Activated CD4-positive, alpha-beta T cell treated with anti-CD3 and anti-CD28 coated beads, Interleukin-2, amount 10 ng/mL, durations not matched to agents 7 days and 5 days (primary cell): Measurements from ENCODE around the gene TBCEL. TPM values are rescaled to one million over a fixed set of nuclear protein-coding genes. Genes with fewer than 3 reads are reported as not detected.

Source experiments
- CTCF ChIA-PET: fragments of 350-600 bp; sonication (Branson Sonifier 250); formaldehyde crosslinking; loops from one replicate; lab custom pipeline; 2021; ENCODE audit warnings: antibody characterized with exemption; lab: Charles Lee
- POLR2A ChIA-PET: fragments of 350-600 bp; sonication (Branson Sonifier 250); formaldehyde crosslinking; loops from one replicate; lab custom pipeline; 2021; ENCODE audit warnings: antibody characterized with exemption; lab: Charles Lee
- DNase-seq: peaks from one replicate; pipeline ENCODE4 v3.0.0-alpha.2; 2020
- H3K27ac Mint-ChIP-seq: one replicate; pipeline ENCODE4 v1.8.0; 2021; ENCODE audit warnings: mild to moderate bottlenecking, moderate library complexity, mixed read lengths
- H3K27me3 Mint-ChIP-seq: one replicate; pipeline ENCODE4 v1.8.0; 2021; ENCODE audit warnings: mixed read lengths
- H3K36me3 Mint-ChIP-seq: one replicate; pipeline ENCODE4 v1.8.0; 2021; ENCODE audit warnings: low read depth, mixed read lengths
- H3K4me1 Mint-ChIP-seq: one replicate; pipeline ENCODE4 v1.8.0; 2021; ENCODE audit warnings: mixed read lengths
- H3K4me3 Mint-ChIP-seq: one replicate; pipeline ENCODE4 v1.8.0; 2021; ENCODE audit warnings: mild to moderate bottlenecking, moderate library complexity, mixed read lengths
- H3K9me3 Mint-ChIP-seq: one replicate; pipeline ENCODE4 v1.8.0; 2021; ENCODE audit warnings: mixed read lengths
- total RNA-seq, 2 experiments: library from RNA; stranded (reverse); gene quantifications; one replicate each; pipeline ENCODE4 v1.2.3, GENCODE V29; 2021

The TBCEL gene
- total RNA-seq, 2 experiments from 2014 or later, result 13.1 to 16.1 TPM

DNA sequence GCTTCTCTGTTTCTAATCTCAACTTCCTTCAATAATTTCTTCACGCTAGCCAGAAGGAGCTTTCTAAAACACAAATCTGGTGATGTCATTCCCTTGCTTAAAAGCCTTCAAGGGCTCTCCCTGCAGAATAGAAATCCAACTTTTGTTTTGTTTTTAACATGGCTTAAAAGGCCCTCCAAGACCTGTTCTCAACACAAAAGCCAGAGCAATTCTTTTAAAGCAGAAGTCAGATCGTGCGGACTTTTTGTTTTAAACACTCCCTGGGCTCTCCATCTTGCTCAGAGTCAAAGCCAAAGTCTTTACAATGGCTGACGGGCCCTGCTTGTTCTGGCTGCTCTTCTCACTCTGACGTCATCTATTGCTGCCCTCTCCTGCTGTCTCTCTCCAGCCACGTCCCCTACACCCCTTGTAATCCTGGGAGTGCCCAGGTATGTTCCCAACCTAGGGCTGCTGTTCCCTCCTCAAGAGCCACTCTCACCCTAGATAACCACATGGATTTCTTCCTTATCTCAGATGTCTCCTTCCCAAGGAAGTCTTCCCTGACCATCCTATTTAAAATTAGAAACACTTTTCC lies 99.7 kb downstream of the TBCEL start:
- CTCF ChIA-PET, result interaction anchor here (1.1 kb wide), 1 partner anchor 13 kb away, joined by 3 read pairs; no protein-coding TSS in a partner anchor
- Mint-ChIP-seq H3K27ac (no peak overlapping the region), H3K36me3 (no peaks in the 10 kb centered on the region), H3K4me3 (no peak overlapping the region), H3K4me1 (no peaks in the 10 kb centered on the region), H3K27me3 (no peaks in the 10 kb centered on the region), H3K9me3 (peaks cover 7% of the 10 kb centered on the region)
- POLR2A ChIA-PET, result no interaction called here
- no peak for DNase-seq

DNA sequence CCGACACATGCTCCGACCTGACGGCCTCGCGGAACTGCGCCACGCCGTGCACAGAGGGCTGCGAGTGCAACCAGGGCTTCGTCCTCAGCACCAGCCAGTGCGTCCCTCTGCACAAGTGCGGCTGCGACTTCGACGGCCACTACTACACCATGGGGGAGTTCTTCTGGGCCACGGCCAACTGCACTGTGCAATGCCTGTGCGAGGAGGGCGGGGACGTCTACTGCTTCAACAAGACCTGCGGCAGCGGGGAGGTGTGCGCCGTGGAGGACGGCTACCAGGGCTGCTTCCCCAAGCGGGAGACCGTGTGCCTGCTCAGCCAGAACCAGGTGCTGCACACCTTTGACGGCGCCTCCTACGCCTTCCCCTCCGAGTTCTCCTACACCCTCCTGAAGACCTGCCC lies 103.9 kb downstream of the TBCEL start:
- CTCF ChIA-PET, result no interaction called here
- no peaks in the 10 kb centered on the region for H3K4me1 Mint-ChIP-seq
- DNase-seq, result no peak
- no peaks in the 10 kb centered on the region for H3K27me3 Mint-ChIP-seq
- H3K27ac Mint-ChIP-seq, result no peak overlapping the region
- H3K36me3 Mint-ChIP-seq, result no peaks in the 10 kb centered on the region
- POLR2A ChIA-PET, result no interaction called here
- no peak overlapping the region for H3K4me3 Mint-ChIP-seq
- peaks cover 2% of the 10 kb centered on the region for H3K9me3 Mint-ChIP-seq

DNA sequence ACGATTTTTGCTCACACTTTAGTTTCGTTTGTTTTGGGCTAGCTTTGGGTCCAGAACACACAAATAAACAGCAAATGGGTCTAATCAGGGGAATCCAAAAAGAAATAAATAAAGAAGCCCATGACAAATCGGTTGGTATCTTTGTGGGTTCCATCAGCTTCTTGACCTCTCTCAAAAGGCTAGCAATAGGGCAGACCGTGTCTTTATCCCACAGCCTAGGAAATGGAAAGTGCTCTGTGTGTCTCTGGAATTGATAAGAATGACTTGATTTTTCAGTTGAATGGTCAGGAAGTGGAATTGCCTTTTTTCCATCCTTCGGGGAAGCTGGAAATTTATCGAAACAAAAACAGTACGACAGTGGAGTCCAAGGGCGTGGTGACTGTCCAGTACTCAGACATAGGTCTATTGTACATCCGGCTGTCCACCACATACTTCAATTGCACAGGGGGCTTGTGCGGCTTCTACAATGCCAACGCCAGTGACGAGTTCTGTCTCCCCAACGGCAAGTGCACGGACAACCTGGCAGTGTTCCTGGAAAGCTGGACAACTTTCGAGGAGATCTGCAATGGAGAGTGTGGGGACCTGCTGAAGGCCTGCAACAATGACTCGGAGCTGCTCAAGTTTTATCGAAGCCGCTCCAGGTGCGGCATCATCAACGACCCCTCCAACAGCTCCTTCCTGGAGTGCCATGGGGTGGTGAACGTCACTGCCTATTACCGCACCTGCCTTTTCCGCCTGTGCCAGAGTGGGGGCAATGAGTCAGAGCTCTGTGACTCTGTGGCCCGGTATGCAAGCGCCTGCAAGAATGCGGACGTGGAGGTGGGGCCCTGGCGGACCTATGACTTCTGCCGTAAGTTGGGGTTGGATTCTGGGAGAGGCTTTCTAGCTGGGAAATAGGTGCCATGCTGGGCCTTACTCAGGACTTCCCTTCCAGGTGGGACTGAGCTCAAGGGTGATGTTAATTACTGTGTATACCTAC lies 105.7 kb downstream of the TBCEL start:
- no peak for DNase-seq
- Mint-ChIP-seq H3K27ac (no peak overlapping the region), H3K36me3 (no peaks in the 10 kb centered on the region), H3K9me3 (no peaks in the 10 kb centered on the region), H3K4me3 (no peak overlapping the region), H3K4me1 (no peaks in the 10 kb centered on the region), H3K27me3 (no peaks in the 10 kb centered on the region)
- POLR2A ChIA-PET, result no interaction called here
- CTCF ChIA-PET, result interaction anchor here (1.1 to 1.8 kb wide), 2 partner anchors 23 to 32 kb away, joined by 3 to 4 read pairs; no protein-coding TSS in a partner anchor

DNA sequence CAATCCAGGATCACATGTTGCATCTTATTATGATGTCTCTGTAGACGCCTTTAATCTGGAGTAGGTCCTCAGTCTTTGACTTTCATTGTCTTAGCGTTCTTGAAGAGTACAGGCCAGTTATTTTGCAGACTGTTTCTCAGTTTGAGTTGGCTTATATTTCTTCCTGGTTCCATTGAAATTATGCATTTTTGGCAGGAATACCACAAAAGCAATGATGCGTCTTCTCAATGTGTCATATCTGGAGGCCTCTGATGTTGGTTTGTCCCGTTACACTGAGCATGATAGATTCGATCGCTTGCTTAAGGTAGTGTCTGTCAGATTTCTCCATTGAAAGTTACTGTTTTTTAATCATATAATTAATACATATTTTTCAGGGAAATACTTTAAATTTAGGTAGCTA lies 107.8 kb downstream of the TBCEL start:
- Mint-ChIP-seq H3K4me3 (no peak overlapping the region), H3K4me1 (no peaks in the 10 kb centered on the region), H3K36me3 (no peaks in the 10 kb centered on the region), H3K9me3 (no peaks in the 10 kb centered on the region), H3K27ac (no peak overlapping the region), H3K27me3 (no peaks in the 10 kb centered on the region)
- CTCF ChIA-PET, result no interaction called here
- no peak for DNase-seq
- POLR2A ChIA-PET, result no interaction called here

DNA sequence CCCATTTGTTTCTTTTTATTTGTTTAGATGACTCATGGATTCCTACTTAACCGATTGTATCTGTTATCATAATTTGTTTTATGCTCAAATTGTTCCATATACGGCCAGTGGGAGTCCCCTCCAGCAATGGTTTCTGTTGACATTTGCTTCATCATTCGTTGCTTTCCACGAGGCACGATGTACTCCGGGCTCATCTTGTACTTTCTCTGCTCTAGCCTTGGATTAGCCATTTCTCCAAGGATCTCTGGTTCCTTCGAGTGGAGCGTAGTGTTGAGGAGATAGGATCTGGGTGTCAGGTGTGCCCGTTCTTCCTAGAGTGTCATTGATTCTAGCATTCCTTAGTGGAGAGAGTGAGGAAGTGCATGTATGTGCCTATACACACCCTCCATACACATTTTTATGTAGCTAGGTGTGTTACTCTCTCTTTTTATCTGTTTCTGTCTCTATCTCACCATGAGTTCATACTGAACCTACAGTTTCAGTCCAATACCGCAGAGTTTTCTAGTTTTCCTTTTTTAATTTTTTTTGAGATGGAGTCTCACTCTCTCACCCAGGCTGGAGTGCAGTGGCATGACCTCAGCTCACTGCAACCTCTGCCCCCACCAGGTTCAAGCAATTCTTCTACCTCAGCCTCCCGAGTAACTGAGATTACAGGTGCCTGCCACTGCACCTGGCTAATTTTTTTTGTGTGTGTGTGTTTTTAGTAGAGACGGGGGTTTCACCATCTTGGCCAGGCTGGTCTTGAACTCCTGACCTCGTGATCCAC lies 108.5 kb downstream of the TBCEL start:
- CTCF ChIA-PET, result no interaction called here
- POLR2A ChIA-PET, result no interaction called here
- no peaks in the 10 kb centered on the region for H3K27me3 Mint-ChIP-seq

DNA sequence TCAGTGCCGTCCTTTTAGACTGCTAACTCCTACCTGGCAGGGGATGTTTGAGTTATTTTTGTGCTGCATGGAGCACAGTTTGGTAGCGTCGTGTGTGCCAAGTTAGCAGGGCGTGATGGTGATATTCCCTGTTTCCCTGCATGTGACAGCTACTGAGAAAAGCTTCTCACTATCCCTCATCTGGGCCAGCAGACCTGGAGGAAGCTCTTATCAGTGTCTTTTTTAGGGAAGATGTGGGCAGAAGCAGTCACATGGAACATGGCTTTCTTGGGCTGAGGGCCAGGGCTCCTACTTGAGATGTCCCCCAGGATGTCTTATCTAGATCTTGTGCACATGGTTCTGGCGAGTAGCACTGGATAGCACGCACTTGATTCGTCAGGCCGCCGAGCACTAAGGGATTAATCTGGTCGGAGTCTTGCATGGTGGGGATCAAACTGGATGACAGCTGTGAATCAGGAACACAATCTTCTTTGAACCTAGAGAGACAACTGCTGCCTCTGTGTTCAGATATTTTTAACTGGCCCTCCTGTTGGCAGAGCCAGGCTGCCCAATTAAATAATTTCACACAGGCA lies 110.9 kb downstream of the TBCEL start:
- Mint-ChIP-seq H3K27me3 (no peaks in the 10 kb centered on the region), H3K4me1 (no peaks in the 10 kb centered on the region), H3K4me3 (no peak overlapping the region), H3K27ac (no peak overlapping the region), H3K9me3 (no peaks in the 10 kb centered on the region), H3K36me3 (no peaks in the 10 kb centered on the region)
- no peak for DNase-seq
- CTCF ChIA-PET, result no interaction called here
- POLR2A ChIA-PET, result no interaction called here

More for the DNA sequence above, 108.5 kb downstream of the TBCEL start:
- Mint-ChIP-seq H3K9me3 (no peaks in the 10 kb centered on the region), H3K27ac (no peak overlapping the region), H3K4me3 (no peak overlapping the region), H3K4me1 (no peaks in the 10 kb centered on the region), H3K36me3 (no peaks in the 10 kb centered on the region)
- no peak for DNase-seq

DNA sequence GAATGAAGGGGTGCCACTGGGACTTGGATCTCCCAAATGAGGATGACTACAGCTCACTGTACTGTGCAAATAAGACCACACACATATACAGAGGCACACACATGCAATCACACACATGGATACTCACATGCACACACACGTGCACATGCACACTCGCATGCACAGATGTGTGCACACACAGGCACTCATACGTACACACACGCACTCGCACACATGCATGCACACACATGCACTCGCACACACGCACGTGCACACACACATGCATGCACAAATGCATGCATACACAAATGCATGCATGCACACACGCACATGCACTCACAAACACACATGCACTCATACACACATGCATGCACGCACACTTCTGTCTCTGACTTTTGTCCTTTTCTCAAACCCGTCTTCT lies 113.1 kb downstream of the TBCEL start:
- no peak overlapping the region for H3K27ac Mint-ChIP-seq
- no peak overlapping the region for H3K4me3 Mint-ChIP-seq
- POLR2A ChIA-PET, result no interaction called here
- H3K4me1 Mint-ChIP-seq, result no peaks in the 10 kb centered on the region
- no peaks in the 10 kb centered on the region for H3K36me3 Mint-ChIP-seq
- CTCF ChIA-PET, result no interaction called here
- no peak for DNase-seq
- no peaks in the 10 kb centered on the region for H3K27me3 Mint-ChIP-seq
- no peaks in the 10 kb centered on the region for H3K9me3 Mint-ChIP-seq

DNA sequence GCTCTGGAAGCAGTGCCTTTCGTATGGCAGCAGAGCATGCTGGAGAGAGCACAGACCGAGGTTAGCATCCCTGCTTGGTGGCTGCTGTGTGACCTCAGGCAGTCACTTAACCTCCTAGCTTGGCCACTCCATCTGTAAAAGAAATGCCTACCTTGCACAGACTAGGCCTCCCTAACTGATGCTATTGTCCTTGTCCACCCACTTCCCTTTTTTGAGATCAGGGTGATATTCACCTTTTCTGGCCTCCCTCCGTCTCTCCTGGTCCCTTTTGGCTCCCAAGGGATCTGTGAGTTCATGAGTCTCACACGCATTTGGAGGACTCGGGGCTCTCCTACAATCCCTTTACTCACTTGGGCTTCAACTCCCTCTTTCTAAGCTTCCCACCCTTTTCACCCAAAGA lies 114.4 kb downstream of the TBCEL start:
- H3K4me1 Mint-ChIP-seq, result no peaks in the 10 kb centered on the region

DNA sequence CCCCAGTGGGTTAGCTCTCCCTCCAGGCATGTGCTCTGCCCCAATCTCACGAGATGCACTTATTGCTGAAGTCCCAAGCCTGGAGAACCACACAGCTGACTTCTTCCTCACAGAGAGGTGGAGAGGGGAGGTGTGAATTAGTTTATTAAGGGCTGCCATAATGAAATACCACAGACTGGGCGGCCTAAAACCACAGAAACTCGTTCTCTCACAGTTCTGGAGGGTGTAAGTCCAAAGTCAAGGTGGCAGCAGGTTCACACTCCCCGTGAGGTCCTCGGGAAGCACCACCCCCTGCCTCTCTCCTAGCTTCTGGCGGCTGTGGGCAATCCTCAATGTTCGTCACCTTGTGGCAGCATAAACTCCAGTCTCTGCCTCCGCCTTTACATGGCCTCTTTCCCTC lies 116.5 kb downstream of the TBCEL start:
- POLR2A ChIA-PET, result no interaction called here
- CTCF ChIA-PET, result no interaction called here
- Mint-ChIP-seq H3K9me3 (no peaks in the 10 kb centered on the region), H3K27ac (no peak overlapping the region), H3K36me3 (no peaks in the 10 kb centered on the region), H3K4me1 (no peaks in the 10 kb centered on the region), H3K4me3 (no peak overlapping the region), H3K27me3 (no peaks in the 10 kb centered on the region)
- no peak for DNase-seq

More for the DNA sequence above, 114.4 kb downstream of the TBCEL start:
- Mint-ChIP-seq H3K36me3 (no peaks in the 10 kb centered on the region), H3K27me3 (no peaks in the 10 kb centered on the region), H3K27ac (no peak overlapping the region), H3K9me3 (no peaks in the 10 kb centered on the region), H3K4me3 (no peak overlapping the region)
- CTCF ChIA-PET, result interaction anchor here (1.7 kb wide), 1 partner anchor 14 kb away, joined by 4 read pairs; no protein-coding TSS in a partner anchor
- POLR2A ChIA-PET, result no interaction called here
- no peak for DNase-seq

Other genes with a start within 250 kb of the TBCEL start
- under 1 TPM; 0.25 TPM for gene TECTA, start 77.1 kb downstream of the TBCEL start, total RNA-seq